GM19043 (cell line): ENCODE measurements around the gene HK2.
"Not testable (repeated sequence)": the region's sequence is repeated elsewhere in the genome, so short reads cannot be mapped to it uniquely, and the experiment has no call there.

Experiments
- ATAC-seq: cut with Tn5 transposase; IDR thresholded peaks from one replicate; pipeline ENCODE4 v1.9.1; 2021; ENCODE audit warnings: low read depth; ENCODE audit not compliant: unreplicated experiment

Gene HK2

GRCh38 chr2:74891136-74891764, 57.3 kb downstream of the HK2 start:
- ATAC-seq: no peak

GRCh38 chr2:74891816-74892215, 57.9 kb downstream of the HK2 start:
- ATAC-seq: not testable (repeated sequence)

- ATAC-seq: no peak
Measured at GRCh38 chr2:74892609-74893008, 58.7 kb downstream of the HK2 start.

GRCh38 chr2:74893332-74893731, 59.4 kb downstream of the HK2 start:
- no peak for ATAC-seq

- ATAC-seq: no peak
Measured at GRCh38 chr2:74894272-74894981, 60.5 kb downstream of the HK2 start.

- no peak for ATAC-seq
Measured at GRCh38 chr2:74895001-74895400, 61.1 kb downstream of the HK2 start.

GRCh38 chr2:74896232-74896631, 62.3 kb downstream of the HK2 start:
- ATAC-seq: no peak

- ATAC-seq: not testable (repeated sequence)
Measured at GRCh38 chr2:74900225-74900624, 66.3 kb downstream of the HK2 start.

- ATAC-seq: no peak
Measured at GRCh38 chr2:74902281-74902860, 68.4 kb downstream of the HK2 start.

- ATAC-seq: no peak
Measured at GRCh38 chr2:74906395-74906794, 72.5 kb downstream of the HK2 start.

GRCh38 chr2:74907560-74907959, 73.6 kb downstream of the HK2 start:
- not testable (repeated sequence) for ATAC-seq

- ATAC-seq: no peak
Measured at GRCh38 chr2:74908748-74909444, 75.0 kb downstream of the HK2 start.

GRCh38 chr2:74910245-74910644, 76.3 kb downstream of the HK2 start:
- no peak for ATAC-seq

GRCh38 chr2:74911061-74911460, 77.1 kb downstream of the HK2 start:
- ATAC-seq: no peak

GRCh38 chr2:74915743-74916142, 81.8 kb downstream of the HK2 start:
- ATAC-seq: peak; percentile 58

GRCh38 chr2:74916394-74916793, 82.5 kb downstream of the HK2 start:
- ATAC-seq: no peak

- no peak for ATAC-seq
Measured at GRCh38 chr2:74917702-74918619, 84.0 kb downstream of the HK2 start.

GRCh38 chr2:74919827-74920226, 85.9 kb downstream of the HK2 start:
- ATAC-seq: no peak

GRCh38 chr2:74921236-74921736, 87.4 kb downstream of the HK2 start:
- no peak for ATAC-seq

- ATAC-seq: no peak
Measured at GRCh38 chr2:74922592-74923227, 88.8 kb downstream of the HK2 start.
